ENCODE measurements around the gene ANKRD23. TPM values are rescaled to one million over a fixed set of nuclear protein-coding genes. Genes with fewer than 3 reads are reported as not detected.
A peak's percentile ranks its signal among the peaks of the same experiment; 100 is the strongest.

Gene ANKRD23
- total and polyA plus RNA-seq, 2 experiments from 2014 or later: 0.76 to 1.4 TPM

GRCh38 chr2:96859681-96860064, 15.9 kb upstream of the ANKRD23 start:
- peaks cover 20% of the 10 kb centered on the region for H3K79me2 ChIP-seq (ENCODE audit: insufficient read depth)
- H3K4me1 ChIP-seq (ENCODE audit: insufficient read depth): peaks cover 5% of the 10 kb centered on the region; the same call in 1 of the 2 replicates
- H3K4me2 ChIP-seq (ENCODE audit: unreplicated experiment): no peak overlapping the region
- H3K27me3 ChIP-seq (replicated peaks; ENCODE audit: insufficient read depth): no peaks in the 10 kb centered on the region
- in situ Hi-C loops (cut with MboI): loop anchor here (25.0 kb wide), 1 partner anchor 253 kb away; the partner anchor contains the start of gene ANKRD36
- 24 to 27% methylated on average over 4 of the region's 4 CpGs for WGBS, 2 experiments (ENCODE audit: low coverage in 1 of 2, low lambda C conversion rate in 2 of 2, missing lambda C conversion rate in 2 of 2)
- H3K36me3 ChIP-seq (ENCODE audit: low read depth): peaks cover 6% of the 10 kb centered on the region; the same call in 1 of the 2 replicates
- no peaks in the 10 kb centered on the region for H3K9me3 ChIP-seq (ENCODE audit: low read depth)
- no peak overlapping the region for H3K9ac ChIP-seq
- H3K27ac ChIP-seq: no peak overlapping the region
- DNase-seq: no peak
- TF ChIP-seq EZH2 (IDR thresholded peaks at IDR 0.05; ENCODE audit: insufficient read depth, poor library complexity, severe bottlenecking) (no peak), EZH2phosphoT487 (IDR thresholded peaks at IDR 0.05; ENCODE audit: insufficient read depth, low read depth) (no peak)
- no peak overlapping the region for H2AFZ ChIP-seq
- H3K9me2 ChIP-seq (ENCODE audit: insufficient read depth): no peaks in the 10 kb centered on the region
- no peak overlapping the region for H3K4me3 ChIP-seq
- no peaks in the 10 kb centered on the region for H3F3A ChIP-seq (ENCODE audit: insufficient read depth)
- H4K20me1 ChIP-seq (ENCODE audit: insufficient read depth): no peaks in the 10 kb centered on the region

DNA sequence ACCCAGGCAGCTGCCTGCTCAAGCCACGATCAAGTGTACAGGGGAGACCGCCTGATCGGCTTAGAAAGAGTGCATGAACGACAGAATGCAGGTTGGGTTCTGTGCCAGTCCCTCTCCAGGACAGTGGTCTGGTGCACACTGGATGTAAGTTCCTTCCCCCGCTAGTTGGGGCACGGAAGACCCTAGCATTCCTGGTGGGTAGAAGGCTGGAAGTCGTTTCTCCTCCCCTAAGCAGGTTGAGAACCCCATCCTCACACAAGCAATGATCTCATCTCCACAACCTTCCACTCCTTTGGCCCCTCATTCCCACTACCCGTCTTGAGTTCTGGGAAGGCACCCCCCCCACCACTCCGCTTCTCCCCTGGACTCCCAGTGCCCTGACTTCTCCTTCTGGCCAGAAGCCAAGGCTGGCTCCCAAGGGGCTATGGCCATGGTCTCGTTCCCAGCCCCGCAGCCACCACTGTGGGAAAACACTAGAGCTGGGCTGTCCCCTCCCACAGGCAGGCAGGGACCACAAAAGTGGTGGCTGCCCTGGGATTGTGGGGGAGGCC, 15.4 kb upstream of the ANKRD23 start:
- Histone ChIP-seq H3K36me3 (ENCODE audit: low read depth) (peaks cover 6% of the 10 kb centered on the region; the same call in 1 of the 2 replicates), H3K4me1 (ENCODE audit: insufficient read depth) (peaks cover 5% of the 10 kb centered on the region; the same call in 1 of the 2 replicates), H3K27me3 (replicated peaks; ENCODE audit: insufficient read depth) (no peaks in the 10 kb centered on the region), H3K27ac (no peak overlapping the region), H3K9ac (0 out of 2 replicates have a peak overlapping the region, but pooled peaks have one; percentile 72), H3K9me3 (ENCODE audit: low read depth) (no peaks in the 10 kb centered on the region), H2AFZ (peak overlapping the region; percentile 75), H3K4me3 (peak overlapping the region; percentile 85; the same call in 1 of the 2 replicates), H3K79me2 (ENCODE audit: insufficient read depth) (peaks cover 20% of the 10 kb centered on the region), H3K4me2 (ENCODE audit: unreplicated experiment) (no peak overlapping the region), H4K20me1 (ENCODE audit: insufficient read depth) (no peaks in the 10 kb centered on the region), H3F3A (ENCODE audit: insufficient read depth) (no peaks in the 10 kb centered on the region), H3K9me2 (ENCODE audit: insufficient read depth) (no peaks in the 10 kb centered on the region)
- no peak for DNase-seq
- no peak for TF ChIP-seq EZH2phosphoT487 (IDR thresholded peaks at IDR 0.05; ENCODE audit: insufficient read depth, low read depth)
- no peak for TF ChIP-seq EZH2 (IDR thresholded peaks at IDR 0.05; ENCODE audit: insufficient read depth, poor library complexity, severe bottlenecking)
- in situ Hi-C loops (cut with MboI): loop anchor here (25.0 kb wide), 1 partner anchor 253 kb away; the partner anchor contains the start of gene ANKRD36
- WGBS, 2 experiments (ENCODE audit: low coverage in 1 of 2, low lambda C conversion rate in 2 of 2, missing lambda C conversion rate in 2 of 2): 51 to 55% methylated on average over 11 of the region's 11 CpGs

GRCh38 chr2:96857667-96858372, 14.0 kb upstream of the ANKRD23 start, which contains the start of gene ANKRD39:
Gene ANKRD39, minus strand, starts transcription at chr2:96858016. Its CDS starts 29 bp downstream, at chr2:96857987.
- no peaks in the 10 kb centered on the region for H3F3A ChIP-seq (ENCODE audit: insufficient read depth)
- DNase-seq: peak; percentile 99
- no peaks in the 10 kb centered on the region for H4K20me1 ChIP-seq (ENCODE audit: insufficient read depth)
- peaks cover 20% of the 10 kb centered on the region for H3K79me2 ChIP-seq (ENCODE audit: insufficient read depth)
- H3K27ac ChIP-seq: peak within 1 kb of the TSS; percentile 50
- H3K9ac ChIP-seq: peak within 1 kb of the TSS; percentile 83
- no peaks in the 10 kb centered on the region for H3K9me2 ChIP-seq (ENCODE audit: insufficient read depth)
- TF ChIP-seq EZH2 (IDR thresholded peaks at IDR 0.05; ENCODE audit: insufficient read depth, poor library complexity, severe bottlenecking) (no peak), EZH2phosphoT487 (IDR thresholded peaks at IDR 0.05; ENCODE audit: insufficient read depth, low read depth) (no peak)
- H3K4me3 ChIP-seq: peak within 1 kb of the TSS; percentile 85
- peak within 1 kb of the TSS; percentile 88 for H2AFZ ChIP-seq
- H3K9me3 ChIP-seq (ENCODE audit: low read depth): no peaks in the 10 kb centered on the region
- no peaks in the 10 kb centered on the region for H3K27me3 ChIP-seq (replicated peaks; ENCODE audit: insufficient read depth)
- 1 to 2% methylated on average over 52 to 55 of the region's 81 CpGs for WGBS, 2 experiments (ENCODE audit: low coverage in 1 of 2, low lambda C conversion rate in 2 of 2, missing lambda C conversion rate in 2 of 2)
- peak within 1 kb of the TSS; percentile 91 for H3K4me2 ChIP-seq (ENCODE audit: unreplicated experiment)
- H3K4me1 ChIP-seq (ENCODE audit: insufficient read depth): peaks cover 5% of the 10 kb centered on the region; the same call in 1 of the 2 replicates
- no peaks in the 10 kb centered on the region for H3K36me3 ChIP-seq (ENCODE audit: low read depth)
- in situ Hi-C loops (cut with MboI): loop anchor here (25.0 kb wide), 1 partner anchor 254 kb away; the partner anchor contains the start of gene ANKRD36

Data from GM23248 (cell line).